Limb (tissue), 2 donors: ENCODE measurements around the gene HIPK1.
"Not testable (repeated sequence)": the region's sequence is repeated elsewhere in the genome, so short reads cannot be mapped to it uniquely, and the experiment has no call there.

ENCODE experiments used
- DNase-seq, 2 donors: peaks; one replicate each; pipeline ENCODE4 v3.0.0-alpha.2; 2016; ENCODE audit errors: extremely low spot score in 2 of 2

HIPK1 gene

GRCh38 chr1:114009393-114009792 is 80.3 kb downstream of the HIPK1 start:
- DNase-seq, result no peak

DNA sequence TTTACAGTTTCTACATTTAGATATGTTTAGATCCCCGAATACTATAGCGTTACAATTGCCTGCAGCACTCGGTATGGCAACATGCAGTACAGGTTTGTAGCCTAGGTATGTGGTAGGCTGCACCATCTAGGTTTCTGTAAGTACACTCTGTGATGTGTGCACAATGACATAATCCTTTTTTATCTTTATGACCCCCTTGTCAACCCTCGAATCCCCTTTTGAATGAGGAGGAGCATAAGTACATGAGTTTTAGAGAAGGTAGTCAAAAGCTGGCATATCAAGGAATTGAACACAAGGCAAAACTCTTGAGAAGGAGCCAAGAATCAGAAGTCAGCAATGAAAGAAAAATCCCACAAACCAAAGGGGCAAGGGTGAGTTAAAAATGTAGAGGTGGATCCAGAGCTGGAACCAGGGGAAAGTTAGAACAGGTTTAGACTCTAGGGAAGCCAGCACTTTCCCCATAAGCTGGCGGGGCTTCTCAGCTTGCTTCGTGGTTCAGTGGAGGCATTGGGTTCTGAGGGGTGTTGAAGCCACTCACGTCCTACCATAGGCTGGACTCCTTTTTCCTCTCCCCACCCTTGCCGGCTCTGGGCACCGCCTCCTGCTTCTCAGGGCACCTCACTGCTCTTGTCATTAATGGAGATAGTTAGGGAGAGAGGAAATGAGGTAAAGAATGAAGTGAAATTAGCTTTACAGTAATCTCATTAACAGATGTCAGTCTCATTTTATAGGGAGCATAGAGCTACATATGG is 81.5 kb downstream of the HIPK1 start:
- no peak for DNase-seq

GRCh38 chr1:114011796-114012195 is 82.7 kb downstream of the HIPK1 start:
- DNase-seq, result no peak

GRCh38 chr1:114015075-114015474 is 86.0 kb downstream of the HIPK1 start:
- no peak for DNase-seq

- not testable (repeated sequence) for DNase-seq
Observed at GRCh38 chr1:114019724-114020123, 90.6 kb downstream of the HIPK1 start.

DNA sequence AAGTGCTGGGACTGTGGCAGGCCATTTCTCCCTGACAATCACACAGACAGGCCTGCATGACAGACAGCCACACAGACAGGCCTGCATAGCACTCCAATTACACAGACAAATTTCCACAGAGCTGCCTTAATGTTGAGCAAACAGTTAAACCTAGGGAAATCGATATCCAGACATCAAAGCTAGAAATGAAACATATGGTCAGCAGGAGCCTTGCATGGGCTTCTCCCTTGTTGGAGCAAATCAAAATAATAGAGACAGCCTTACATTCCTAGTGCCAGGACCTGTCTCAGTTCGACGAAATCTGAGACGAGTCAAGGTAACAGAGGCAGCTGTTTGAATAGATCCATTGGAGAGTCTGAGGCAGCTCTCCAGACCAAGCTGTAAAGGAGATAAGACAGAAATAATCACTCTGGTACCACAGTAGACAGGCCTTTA is 92.6 kb downstream of the HIPK1 start:
- no peak for DNase-seq

DNA sequence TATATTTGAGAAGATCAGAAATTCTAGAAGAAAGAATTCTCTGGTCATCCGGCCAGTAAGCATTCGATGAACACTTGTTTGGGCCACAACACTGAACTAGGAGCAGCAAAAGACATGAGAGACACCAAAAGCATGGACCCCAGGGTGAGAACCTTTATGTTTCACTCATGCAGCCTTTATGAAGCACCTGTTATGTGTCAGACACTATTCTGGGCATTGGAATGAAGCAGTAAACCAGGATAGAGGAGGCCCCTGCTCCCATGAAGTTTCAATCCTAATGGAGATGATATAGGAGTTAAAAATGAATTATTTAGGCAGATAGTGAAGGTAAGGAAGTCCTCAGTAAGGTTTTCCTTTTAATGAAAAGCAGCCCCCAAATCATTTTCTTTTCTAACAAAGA is 93.8 kb downstream of the HIPK1 start:
- DNase-seq, result no peak

DNA sequence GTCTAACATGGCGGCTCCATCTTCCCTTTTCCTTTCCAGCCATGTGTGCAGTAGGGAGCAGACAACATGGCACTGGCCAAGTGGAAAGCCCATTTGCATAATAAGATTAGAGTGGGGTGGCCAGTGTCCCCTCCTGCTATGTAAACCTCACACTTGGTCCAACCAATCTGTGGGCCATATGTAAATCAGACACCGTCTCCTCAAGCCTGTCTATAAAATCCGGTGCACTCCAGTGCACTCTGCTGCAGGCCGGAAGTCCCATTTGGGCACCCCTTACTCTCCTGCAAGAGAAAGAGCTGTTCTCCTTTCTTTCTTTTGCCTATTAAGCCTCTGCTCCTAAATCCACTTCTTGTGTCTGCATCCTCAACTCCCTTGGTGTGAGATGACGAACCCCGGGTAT is 94.3 kb downstream of the HIPK1 start:
- no peak for DNase-seq

GRCh38 chr1:114024049-114024448 is 94.9 kb downstream of the HIPK1 start:
- DNase-seq, result peak; percentile 51

DNA sequence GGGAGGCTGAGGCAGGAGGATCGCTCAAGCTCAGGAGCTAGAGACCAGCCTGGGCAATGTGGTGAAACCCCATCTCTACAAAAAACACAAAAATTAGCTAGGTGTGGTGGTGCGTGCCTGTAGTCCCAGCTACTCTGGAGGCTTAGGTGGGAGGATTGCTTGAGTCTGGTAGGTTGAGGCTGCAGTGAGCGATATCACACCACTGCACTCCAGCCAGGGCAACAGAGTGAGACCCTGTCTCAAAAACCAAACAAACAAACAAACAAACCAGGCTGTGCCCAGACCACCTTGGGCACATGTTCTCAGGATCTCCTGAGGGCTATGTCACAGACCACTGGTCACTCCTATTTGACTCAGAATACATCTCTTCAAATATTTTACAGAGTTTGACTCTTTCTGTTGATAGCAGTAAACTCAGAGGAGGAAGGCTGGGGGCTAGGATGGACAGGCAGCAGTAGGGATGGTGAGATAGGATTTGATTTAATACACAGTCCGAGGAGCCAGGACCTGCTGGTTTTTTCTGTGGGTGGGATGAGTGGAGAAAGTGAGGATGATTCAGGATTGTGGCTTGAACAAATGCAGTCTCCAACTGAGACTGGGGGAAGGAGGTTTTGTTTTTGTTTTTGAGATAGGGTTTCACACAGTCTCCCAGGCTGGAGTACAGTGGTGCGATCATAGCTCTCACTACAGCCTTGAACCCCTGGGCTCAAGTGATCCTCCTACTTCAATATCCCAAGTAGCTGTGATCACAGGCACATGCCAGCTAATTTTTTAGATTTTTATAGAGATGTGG is 96.7 kb downstream of the HIPK1 start:
- DNase-seq, result no peak

GRCh38 chr1:114026797-114027196 is 97.7 kb downstream of the HIPK1 start:
- no peak for DNase-seq
